Activated CD8-positive, alpha-beta memory T cell treated with anti-CD3 and anti-CD28 coated beads, Interleukin-2, amount 50 U/mL, for 24 hours (primary cell): ENCODE measurements around the gene LBHD2.
"Not testable (repeated sequence)": the region's sequence is repeated elsewhere in the genome, so short reads cannot be mapped to it uniquely, and the experiment has no call there.

Experiments used
- DNase-seq: peaks from one replicate; pipeline ENCODE4 v3.0.0-alpha.2; 2020; ENCODE audit errors: extremely low read depth

LBHD2 gene

DNA sequence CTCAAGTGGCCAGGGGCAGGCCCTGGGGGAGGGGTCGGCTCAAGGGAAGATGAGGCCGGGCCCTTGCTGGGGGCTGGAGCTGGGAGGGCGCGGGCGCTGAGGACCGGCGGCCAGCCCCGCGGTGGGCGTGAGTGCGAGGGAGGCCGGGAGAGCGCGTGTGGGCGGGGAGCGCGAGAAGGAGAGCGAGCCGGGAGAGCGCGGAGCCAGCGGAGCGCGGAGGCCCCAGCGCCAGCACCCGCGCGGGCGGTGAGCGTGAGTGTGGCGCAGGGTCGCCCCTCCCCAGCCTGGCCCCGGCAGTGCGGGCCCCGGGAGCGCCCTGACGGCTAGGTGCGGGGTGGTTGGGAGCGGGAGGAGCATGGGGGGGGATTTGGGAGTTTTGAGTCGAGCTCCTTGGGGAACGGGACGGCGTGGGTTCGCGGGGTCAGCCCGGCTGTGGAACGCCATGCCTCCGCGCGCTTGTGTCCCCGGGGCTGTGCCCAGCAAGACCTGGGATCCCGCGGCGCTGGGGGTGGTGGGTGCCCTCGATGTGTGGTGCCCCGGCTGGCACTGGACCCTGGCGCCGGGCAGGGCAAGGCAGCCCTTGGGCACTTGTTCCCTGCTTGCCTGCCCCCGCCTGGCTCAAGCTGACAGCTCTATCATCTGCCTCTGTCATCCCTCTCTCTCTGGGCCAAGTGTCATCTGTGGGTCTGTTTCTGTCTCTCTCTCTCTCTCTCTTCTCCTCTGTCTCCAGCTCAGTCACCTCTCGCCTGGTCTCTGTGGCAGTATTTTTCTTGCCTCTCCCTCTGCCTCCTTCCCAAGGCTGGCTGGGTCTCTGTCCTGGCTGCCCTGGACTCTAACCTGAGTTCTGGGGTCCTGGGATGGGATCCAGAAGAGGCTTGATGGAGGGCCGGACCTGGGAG, at the start of gene LBHD2:
Gene LBHD2, plus strand, starts transcription at position 190 of the 899 bp plus-strand sequence. CDS start 1,803 bp downstream, outside the sequence.
- no peak for DNase-seq

DNA sequence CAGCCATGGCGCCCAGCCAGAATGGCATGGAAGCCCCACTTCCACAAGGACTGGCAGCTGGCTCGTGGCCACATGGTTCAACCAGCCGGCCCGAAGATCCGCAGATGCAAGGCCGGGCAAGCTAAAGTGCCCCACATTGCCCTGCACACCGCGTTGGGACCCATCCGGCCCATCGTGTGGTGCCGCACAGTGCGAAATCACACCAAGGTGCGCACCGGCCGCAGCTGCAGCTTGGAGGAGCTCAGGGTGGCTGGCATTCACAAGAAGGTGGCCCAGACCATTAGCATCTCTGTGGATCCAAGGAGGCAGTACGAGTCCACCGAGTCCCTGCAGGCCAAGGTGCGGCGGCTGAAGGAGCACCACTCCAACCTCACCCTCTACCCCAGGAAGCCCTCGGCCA, 42.5 kb upstream of the LBHD2 start:
- DNase-seq, result no peak

DNA sequence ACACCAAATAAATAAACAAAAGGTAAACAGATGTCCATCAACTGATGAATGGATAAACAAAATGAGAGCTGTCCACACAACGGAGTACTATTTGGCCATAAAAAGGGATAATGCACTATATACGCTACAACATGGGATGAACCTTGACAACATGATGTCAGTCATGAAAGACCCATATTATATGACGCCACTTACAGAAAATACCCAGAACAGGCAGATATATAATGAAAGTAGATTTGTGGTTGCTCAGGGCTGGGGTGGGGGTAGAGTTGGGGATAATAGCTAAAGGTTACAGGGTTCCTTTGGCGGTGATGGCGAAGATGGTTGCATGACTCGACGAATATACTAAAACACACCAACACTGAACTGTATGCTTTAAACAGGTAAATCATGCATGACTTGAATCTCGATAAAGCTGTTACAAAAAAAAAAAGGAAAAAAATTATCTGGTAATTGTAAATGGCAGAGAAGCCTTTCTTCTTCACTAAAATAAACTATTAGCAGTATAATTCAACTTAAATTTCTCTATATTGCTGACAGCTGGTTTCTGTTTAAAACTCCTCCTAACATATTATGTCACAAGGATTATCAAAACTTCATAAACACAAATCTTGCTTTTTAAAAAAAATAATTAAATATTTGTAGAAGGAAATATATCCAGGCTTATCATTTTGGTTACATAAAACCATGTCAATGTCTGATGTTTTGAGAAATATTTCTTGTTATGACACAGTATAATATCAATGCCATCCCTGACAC, 40.6 kb upstream of the LBHD2 start:
- DNase-seq, result no peak

DNA sequence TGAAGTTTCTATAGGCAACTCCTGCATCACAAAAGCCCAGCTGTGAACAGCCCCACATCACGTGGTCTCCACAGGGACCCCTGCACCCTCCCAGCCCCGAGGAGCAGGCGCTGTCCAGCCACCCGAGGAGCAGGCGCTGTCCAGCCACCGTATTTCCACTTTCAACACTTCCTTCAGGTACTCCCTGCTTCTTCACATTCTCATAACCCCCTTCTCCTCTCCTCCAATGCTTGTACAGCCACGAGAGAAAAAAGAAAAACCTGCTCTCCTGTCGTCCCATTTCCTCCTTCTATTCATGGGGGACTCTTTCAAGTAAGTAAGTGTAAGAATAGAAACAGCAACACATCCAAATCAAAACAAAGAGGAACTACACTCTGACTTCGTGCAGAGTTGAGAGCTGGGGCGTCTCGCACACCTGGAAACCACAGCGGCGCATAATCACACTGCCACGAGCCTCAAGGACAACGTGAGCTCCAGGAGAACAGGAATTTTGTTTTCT, 38.6 kb upstream of the LBHD2 start:
- DNase-seq, result no peak

DNA sequence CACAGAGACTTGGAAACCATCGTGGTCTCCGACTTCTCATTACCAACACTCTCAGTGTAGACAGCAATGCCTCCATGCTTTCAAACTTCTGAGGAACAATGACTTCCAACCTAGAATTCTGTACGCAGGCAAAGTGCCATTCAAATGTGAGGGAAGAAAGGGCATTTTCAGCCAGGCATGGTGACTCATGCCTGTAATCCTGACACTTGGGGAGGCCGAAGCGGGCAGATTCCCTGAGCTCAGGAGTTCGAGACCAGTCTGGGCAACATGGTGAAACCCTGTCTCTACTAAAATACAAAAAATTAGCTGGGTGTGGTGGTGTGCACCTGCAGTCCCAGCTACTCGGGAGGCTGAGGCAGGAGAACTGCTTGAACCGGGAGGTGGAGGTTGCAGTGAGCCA, 36.6 kb upstream of the LBHD2 start:
- not testable (repeated sequence) for DNase-seq

DNA sequence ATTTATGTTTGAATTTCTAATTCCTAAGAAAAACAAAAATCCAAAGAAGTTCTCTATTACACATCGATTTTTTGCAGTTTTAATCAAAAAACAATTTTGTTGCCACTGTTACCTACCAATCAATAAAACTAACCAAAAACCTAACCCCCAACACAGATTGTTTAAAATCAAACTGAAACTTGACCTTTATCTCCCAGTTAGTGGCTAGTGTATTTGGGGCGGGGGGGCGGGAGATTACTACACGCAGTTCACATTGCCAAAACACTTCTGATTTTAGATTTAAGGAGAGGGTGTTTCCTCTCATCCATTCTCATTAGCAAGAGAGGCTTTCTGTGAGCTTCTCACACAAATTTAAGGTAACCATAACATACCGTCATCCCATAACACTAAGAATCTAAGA, 33.1 kb upstream of the LBHD2 start:
- DNase-seq, result no peak

DNA sequence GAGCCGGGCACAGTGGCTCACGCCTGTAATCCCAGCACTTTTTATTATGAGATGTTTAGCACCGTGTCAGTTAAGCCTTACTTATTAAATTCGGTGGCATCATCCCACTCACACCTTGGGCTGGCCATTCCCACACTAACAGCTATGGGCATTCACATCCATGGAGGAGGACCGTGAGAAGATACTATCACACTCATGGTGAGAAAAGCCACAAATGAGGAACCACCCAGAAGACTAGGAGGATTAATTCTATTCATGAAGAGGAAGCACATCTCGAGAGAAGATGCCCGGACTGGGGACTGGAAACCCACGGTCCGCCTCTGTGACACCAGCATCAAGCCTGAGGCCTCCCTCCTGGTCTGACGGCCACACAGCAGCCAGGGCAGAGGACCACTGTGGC, 31.6 kb upstream of the LBHD2 start:
- DNase-seq, result no peak

DNA sequence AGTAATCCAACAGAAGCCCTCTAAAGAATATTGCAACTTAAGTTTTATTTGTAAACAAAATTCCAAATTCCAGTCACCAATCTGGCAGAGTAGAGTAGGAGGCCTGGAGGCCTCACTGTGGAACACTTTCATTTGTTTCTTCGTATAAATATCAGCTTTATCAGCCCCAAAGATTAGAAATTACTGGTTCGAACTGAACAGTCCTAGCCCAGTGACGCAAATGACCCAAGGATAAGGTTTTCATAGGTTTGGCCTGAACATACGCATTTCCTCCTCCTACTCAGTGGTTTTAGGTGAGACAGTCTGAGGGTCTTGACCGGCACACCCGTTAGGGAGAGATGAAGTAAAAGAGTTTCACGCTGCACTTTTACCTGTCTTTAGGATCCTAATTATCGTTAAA, 28.3 kb upstream of the LBHD2 start:
- no peak for DNase-seq

DNA sequence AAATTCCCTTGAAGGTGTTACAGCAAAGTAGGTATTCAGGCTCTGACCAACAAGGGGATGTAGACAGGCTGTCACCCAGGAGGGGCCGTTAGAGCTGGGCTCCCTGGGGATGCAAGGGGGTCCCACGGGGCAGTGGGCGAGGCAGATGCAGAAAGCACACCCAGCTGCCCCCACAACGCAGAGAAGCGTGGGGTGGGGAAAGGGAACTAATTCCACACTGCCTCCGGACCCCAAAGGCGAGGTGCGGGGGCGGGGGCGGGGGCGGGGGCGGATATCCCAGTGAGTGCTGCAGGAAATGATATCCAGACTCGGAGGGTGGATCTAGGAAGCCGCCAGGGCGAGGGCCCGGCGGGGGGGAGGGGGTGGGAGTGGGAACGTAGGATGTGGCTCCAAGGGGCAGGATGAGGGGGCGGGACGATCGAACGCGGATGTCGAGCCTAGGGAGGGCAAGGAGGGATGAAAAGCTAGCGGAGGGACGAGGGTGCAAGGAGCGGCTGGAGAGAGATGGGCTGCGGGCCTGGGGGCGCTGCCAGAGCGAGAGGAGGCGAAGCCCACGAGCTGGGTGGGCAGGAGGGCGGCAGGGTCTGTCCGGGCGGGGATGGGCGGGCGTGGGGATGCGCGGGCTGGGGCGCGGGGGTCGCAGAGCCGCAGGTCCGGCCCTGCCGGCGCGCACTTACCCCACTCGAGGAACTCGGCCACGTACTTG, 27.5 kb upstream of the LBHD2 start:
- no peak for DNase-seq

DNA sequence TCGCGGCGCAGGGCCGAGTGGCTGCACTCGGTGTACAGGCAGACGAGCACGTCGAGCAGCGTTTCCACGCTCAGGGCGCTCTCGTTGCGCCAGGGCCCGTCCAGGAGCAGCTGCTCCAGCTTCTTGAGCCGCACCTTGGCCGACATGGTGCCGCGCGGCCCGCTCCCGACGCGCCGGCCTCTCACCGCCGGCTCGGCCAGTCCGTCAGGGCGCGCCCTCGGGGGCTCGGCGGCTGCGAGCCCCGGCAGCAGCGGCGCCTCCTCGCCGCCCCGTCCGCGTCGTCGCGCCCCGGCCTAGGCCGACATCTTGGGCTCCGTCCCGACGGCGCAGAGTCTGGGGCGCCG, 27.0 kb upstream of the LBHD2 start:
- no peak for DNase-seq

DNA sequence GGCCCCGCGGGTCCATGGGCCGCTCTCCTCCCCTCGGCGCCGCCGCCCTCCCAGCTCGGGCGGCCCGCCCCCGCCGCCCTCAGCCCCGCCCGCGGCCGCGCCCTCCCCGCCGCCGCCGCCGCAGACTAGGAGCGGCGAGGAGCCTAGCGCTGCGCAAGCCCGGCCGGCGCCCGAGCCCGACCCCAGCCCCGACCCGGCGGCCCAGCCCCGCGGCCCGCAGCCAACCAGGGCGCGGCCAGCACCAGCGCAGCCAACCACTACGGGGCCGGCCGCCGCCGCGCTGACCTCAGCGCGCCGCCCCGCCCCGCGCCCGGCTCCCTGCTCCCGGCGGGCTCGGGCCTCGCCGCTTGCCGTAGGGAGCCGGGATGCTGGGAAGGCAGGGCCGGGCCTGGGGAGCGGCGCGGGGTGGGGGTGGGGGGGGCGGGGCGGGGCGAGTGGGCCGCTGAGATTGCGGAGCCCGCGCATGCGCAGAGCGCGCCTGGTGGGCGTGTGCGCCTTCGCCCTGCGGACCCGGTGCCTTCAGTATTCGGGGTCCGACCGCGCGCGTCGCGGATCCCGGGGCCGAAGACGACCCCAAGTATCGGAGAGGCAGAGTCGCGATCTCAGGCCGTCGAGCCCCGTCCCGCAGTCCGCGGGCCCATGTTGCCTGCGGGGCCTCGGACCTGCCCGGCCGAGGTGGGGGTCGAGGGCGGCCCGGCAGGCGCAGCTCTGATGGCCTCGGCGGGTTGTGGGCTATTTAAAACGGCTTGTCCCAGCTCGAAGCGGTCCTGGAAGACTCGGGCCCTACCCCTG, 26.4 kb upstream of the LBHD2 start, which contains the start of gene CDC42BPB:
Gene CDC42BPB, minus strand, starts transcription at position 178 of the 792 bp plus-strand sequence. CDS start 376 bp downstream, outside the sequence.
- DNase-seq, result no peak

DNA sequence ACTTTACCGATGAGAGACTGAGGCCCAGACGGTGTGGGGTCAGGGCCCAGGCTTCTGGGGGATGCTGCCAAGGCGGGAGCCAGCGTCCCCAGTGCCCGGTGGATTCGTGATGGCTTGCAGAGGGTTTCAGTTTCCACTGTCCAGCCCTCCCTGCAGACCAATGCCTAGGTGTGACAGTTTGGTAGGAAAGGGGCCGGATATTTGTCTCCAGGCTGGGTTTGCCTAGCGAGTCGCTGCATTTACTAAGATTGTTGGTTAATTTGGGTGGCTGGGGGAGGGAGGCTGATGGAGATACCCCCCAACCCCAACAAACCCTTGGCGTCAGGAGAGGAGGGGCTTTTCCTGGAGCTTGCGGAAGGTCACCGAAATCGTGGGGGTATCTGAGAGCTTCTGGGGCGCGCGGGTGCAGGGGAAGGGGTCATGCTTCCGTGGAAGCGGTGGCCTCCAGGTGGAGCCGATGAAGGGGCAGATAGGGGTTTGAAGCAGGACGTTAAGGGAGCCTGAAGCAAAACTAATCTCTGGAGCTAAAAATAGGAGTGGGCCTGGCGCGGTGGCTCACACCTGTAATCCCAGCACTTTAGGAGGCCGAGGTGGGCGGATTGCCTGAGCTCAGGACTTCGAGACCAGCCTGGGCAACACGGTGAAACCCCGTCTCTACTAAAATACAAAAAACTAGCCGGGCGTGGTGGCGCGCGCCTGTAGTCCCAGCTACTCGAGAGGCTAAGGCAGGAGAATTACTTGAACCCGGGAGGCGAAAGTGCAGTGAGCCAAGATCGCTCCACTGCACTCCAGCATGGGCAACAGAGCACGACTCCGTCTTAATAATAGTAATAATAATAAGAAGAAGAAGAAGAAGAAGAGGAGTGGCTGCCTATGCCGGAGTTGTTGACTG, 25.6 kb upstream of the LBHD2 start:
- no peak for DNase-seq

DNA sequence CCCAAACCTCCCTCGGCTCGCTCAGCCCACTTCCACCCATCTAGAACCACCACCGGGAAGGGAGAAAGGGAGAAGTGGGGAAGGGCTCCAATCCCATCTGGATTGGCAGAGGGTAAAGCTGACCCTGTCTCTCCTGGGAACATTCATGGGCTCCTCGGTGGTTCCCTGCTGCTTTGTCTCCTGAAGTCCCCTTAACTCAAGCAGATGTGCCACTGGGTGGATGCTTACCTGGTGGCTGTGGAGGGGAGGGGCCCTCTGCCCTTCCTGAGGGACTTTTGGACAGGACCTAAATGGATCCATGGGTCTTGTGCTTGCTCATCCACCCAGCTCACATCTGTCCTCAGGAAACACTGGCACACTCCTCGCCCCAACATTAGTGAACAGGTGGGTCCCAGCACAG, 24.5 kb upstream of the LBHD2 start:
- no peak for DNase-seq

DNA sequence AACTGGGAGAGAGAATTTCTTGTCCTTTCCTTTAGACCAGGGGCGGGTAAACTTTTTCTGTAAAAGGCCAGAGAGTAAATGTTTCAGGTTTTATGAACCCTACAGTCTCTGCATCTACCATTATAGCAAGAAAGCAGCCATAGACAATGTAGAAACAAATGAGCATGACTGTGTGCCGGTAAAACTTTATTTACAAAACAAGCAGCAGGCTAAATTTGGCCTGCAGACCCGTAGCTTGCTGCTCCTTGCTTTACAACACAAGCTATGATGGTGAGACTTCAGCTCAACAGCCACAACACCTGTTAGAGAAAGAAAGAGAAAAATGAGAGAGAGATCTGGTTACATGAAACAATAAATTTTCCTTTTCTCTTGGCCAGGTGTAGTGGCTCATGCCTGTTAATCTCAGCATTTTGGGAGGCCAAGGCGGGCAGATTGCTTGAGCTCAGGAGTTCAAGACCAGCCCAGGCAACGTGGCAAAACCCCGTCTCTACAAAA, 22.5 kb upstream of the LBHD2 start:
- DNase-seq, result no peak

DNA sequence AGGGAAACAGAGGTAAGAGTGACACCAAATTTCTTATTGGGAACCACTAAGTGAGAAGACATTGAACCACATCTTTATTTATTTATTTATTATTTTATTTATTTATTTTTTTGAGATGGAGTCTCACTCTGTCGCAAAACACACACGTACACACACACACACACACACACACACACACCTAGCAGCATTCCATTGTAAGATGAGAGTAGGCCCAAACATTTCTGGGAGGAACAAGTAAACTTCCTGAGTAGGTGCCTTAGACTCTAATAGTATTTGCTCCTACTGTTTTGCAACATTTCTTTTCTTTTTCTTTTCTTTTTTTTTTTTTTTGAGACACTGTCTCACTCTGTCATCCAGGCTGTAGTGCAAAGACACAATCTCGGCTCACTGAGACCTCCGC, 19.6 kb upstream of the LBHD2 start:
- DNase-seq, result no peak

DNA sequence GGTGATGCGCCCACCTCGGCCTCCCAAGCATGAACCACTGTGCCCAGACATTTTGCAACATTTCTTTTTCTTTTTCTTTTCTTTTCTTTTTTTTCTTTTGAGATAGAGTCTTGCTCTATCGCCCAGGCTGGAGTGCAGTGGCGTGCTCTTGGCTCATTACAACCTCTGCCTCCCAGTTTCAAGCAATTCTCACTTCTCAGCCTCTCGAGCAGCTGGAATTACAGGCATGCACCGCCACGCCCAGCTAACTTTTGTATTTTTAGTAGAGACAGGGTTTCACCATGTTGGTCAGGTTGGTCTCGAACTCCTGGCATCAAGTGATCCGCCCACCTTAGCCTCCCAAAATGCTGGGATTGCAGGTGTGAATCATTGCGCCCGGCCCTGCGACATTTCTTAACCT, 19.0 kb upstream of the LBHD2 start:
- no peak for DNase-seq

DNA sequence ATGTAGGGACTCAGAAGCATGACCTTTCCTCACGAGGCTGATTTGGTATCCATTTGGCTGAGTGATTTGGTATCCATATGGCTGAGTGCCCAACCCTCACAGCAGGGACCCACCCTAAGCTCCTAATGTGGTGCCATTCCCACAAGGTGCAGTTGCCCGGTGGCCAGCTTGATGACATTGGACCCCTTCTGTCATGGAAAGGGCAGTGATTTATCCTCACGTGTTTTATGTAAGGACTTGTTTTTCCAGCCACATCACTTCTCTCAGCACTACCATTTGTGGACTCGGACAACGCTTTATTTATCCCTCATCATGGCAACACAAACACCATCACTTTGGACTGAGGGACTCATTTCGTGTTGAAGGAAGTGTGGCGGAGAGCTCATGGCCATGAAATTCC, 18.1 kb upstream of the LBHD2 start:
- DNase-seq, result no peak

DNA sequence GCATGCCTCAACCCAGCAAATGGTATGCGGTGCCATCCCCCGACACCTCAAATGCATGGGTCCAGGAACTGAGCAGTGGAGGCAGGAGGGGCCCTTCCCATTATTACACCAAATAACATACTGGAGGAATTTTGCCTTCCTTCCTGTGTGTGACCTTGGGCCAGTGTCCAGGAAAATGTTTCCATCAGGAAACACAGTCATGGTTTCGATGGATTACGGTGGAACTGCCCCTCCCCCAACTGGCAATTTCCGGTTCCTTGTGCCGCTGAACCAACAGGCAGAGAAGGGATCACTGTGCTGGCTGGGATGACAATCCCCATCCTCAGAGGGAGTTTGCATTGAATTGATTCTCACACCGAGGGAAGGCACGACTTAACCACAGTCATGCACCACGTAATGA, 17.6 kb upstream of the LBHD2 start:
- DNase-seq, result no peak

DNA sequence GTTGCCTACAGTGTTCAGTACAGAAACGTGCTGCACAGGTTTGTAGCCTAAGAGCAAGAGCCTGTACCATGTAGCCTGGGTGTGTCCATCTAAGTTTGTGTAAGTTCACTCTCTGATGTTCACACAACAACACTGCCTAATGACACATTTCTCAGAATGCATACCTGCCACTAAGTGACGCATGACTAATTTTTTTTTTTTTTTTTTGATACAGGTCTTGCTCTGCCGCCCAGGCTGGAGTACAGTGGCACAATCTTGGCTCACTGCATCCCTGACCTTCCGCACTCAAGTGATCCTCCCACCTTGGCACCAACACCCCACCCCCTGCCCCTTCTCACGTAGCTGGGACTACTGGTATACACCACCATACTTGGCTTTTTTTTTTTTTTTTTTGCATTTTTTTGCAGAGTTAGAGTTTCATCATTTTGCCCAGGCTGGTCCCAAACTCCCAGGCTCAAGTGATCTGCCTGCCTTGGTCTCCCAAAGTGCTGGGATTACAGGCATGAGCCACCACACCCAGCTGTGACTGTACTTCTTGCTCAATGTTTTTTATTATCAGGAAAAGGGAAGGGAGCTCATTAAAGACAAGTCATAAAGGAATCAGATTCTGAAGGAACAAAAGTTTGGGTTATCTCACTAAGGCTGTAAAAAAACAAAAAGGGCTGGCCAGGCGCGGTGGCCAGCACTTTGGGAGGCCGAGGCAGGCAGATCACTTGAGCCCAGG, 16.6 kb upstream of the LBHD2 start:
- DNase-seq, result no peak
